NCI-H1436 treated with DMSO at 0.1 percent for 48 hours (cell line): ENCODE measurements around the gene ALLC.

ENCODE experiments used
- DNase-seq: peaks from one replicate; lab custom pipeline; 2025; lab: John Stamatoyannopoulos, UW

Gene ALLC

GRCh38 chr2:3679180-3679579 lies 21.2 kb downstream of the ALLC start:
- DNase-seq = no peak

- DNase-seq = no peak
Observed at GRCh38 chr2:3679616-3680393, 21.8 kb downstream of the ALLC start.

GRCh38 chr2:3680548-3681345 lies 22.7 kb downstream of the ALLC start:
- DNase-seq = no peak

GRCh38 chr2:3681625-3682024 lies 23.6 kb downstream of the ALLC start:
- DNase-seq = no peak

GRCh38 chr2:3682811-3683210 lies 24.8 kb downstream of the ALLC start:
- DNase-seq = no peak

GRCh38 chr2:3683748-3684454 lies 25.9 kb downstream of the ALLC start:
- no peak for DNase-seq

GRCh38 chr2:3689998-3690748 lies 32.2 kb downstream of the ALLC start:
- no peak for DNase-seq

- no peak for DNase-seq
Observed at GRCh38 chr2:3692375-3692774, 34.4 kb downstream of the ALLC start.

- DNase-seq = no peak
Observed at GRCh38 chr2:3696545-3696944, 38.5 kb downstream of the ALLC start.

- DNase-seq = no peak
Observed at GRCh38 chr2:3701071-3701470, 43.1 kb downstream of the ALLC start.

GRCh38 chr2:3703236-3703756 lies 45.3 kb downstream of the ALLC start, which contains the start of gene DCDC2C:
TSS of gene DCDC2C (plus strand) at chr2:3703575. CDS start at chr2:3703752, 177 bp downstream.
- DNase-seq = no peak

GRCh38 chr2:3703757-3704355 lies 45.9 kb downstream of the ALLC start:
- DNase-seq = no peak

GRCh38 chr2:3704692-3705091 lies 46.7 kb downstream of the ALLC start:
- DNase-seq = no peak

GRCh38 chr2:3705782-3706181 lies 47.8 kb downstream of the ALLC start:
- DNase-seq = no peak

- DNase-seq = no peak
Observed at GRCh38 chr2:3706892-3707291, 48.9 kb downstream of the ALLC start.

- no peak for DNase-seq
Observed at GRCh38 chr2:3708576-3708975, 50.6 kb downstream of the ALLC start.

- no peak for DNase-seq
Observed at GRCh38 chr2:3709225-3709624, 51.2 kb downstream of the ALLC start.

- no peak for DNase-seq
Observed at GRCh38 chr2:3712424-3712823, 54.4 kb downstream of the ALLC start.

- no peak for DNase-seq
Observed at GRCh38 chr2:3712831-3713503, 55.0 kb downstream of the ALLC start.

- no peak for DNase-seq
Observed at GRCh38 chr2:3718679-3719078, 60.7 kb downstream of the ALLC start.

- no peak for DNase-seq
Observed at GRCh38 chr2:3725002-3725401, 67.0 kb downstream of the ALLC start.
